ENCODE results near the gene OR2J2. TPM values are rescaled to one million over a fixed set of nuclear protein-coding genes. Genes with fewer than 3 reads are reported as not detected.

OR2J2 gene
- total and polyA plus RNA-seq, 10 of the 15 experiments (the other 5 are each of a cell fraction or from before 2014, with no cell fraction given) = not detected

DNA sequence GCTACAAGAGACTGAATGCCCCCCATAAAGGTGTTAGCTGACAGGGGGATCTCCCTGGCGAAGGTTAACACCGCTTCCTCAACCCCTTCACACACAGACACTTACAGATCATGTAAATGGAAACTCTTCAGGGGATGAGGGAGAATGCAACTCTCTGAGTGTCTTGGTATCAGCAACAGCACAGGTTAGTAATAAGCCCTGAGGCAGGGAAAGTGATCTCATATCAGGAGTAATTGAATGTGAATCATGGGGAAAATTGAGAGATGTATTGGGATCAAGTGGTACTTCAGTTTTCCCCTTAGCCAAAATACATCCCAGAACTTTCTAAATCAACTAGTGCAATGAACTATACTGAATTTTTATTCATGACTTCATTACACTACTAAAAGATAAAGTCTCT is 39.0 kb upstream of the OR2J2 start (continued):
- TF ChIP-seq, protein P1, sequence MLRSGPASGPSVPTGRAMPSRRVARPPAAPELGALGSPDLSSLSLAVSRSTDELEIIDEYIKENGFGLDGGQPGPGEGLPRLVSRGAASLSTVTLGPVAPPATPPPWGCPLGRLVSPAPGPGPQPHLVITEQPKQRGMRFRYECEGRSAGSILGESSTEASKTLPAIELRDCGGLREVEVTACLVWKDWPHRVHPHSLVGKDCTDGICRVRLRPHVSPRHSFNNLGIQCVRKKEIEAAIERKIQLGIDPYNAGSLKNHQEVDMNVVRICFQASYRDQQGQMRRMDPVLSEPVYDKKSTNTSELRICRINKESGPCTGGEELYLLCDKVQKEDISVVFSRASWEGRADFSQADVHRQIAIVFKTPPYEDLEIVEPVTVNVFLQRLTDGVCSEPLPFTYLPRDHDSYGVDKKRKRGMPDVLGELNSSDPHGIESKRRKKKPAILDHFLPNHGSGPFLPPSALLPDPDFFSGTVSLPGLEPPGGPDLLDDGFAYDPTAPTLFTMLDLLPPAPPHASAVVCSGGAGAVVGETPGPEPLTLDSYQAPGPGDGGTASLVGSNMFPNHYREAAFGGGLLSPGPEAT (IDR thresholded peaks at IDR 0.05; ENCODE audit: low read depth) = no peak
- no peak for TF ChIP-seq FOXK2 (IDR thresholded peaks at IDR 0.05)
- TF ChIP-seq SUZ12 (IDR thresholded peaks at IDR 0.05; ENCODE audit: unreplicated experiment) = no peak
- no peak for TF ChIP-seq DPF2 (IDR thresholded peaks at IDR 0.05)

DNA sequence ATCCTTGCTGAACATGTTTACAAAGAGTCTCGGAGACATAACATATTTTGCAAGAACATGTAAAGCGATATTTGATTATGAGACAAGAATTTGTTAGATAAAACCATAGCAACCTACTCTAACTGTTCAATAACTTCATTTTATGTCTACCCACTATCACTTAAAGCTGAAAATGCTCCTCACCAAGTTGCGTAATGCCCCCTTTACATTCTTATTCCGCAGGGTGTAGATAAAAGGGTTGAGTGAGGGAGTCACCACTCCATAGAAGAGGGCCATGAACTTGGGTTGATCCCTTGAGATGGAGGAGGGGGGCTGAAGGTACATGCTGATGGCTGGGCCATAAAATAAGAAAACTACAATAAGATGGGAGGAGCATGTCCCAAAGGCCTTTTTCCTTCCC is 33.0 kb upstream of the OR2J2 start:
- intact Hi-C loops (cut with micrococcal nuclease; ENCODE audit: unreplicated experiment) = no loop called here
- CTCF ChIA-PET = no interaction called here

More for the DNA sequence above, 33.0 kb upstream of the OR2J2 start:
- H3K27me3 ChIP-seq (replicated peaks in 1 of 2; ENCODE audit: control insufficient read depth in 2 of 2, insufficient read depth in 2 of 2, low read length in 1 of 2) = no peaks in the 10 kb centered on the region
- ATAC-seq (no peak), FAIRE-seq (no peak), DNase-seq (ENCODE audit: low read depth, low spot score) (no peak)
- H3K4me3 ChIP-seq = no peak overlapping the region
- BruUV-seq (replicated peaks) = no TSS peak
- no peak for TF ChIP-seq MAX (IDR thresholded peaks at IDR 0.05; ENCODE audit: low read depth, low read length)
- no peak for TF ChIP-seq RB1 (IDR thresholded peaks at IDR 0.05; ENCODE audit: borderline replicate concordance)
- no peak for TF ChIP-seq MYB (IDR thresholded peaks at IDR 0.05; ENCODE audit: borderline replicate concordance, low read depth, low read length)
- no peak for TF ChIP-seq BCLAF1 (IDR thresholded peaks at IDR 0.05)
- TF ChIP-seq EZH2 (IDR thresholded peaks at IDR 0.05; ENCODE audit: borderline replicate concordance, control insufficient read depth, low read depth, low read length) = no peak
- TF ChIP-seq ZNF217 (IDR thresholded peaks at IDR 0.05) = no peak
- no peak for TF ChIP-seq WRNIP1 (IDR thresholded peaks at IDR 0.05; ENCODE audit: borderline replicate concordance, low read depth, low read length)
- TF ChIP-seq ZNF274 (IDR thresholded peaks at IDR 0.05; ENCODE audit: insufficient read depth, insufficient read length) = no peak
- no peak for TF ChIP-seq CBFB (IDR thresholded peaks at IDR 0.05; ENCODE audit: low read depth)
- TF ChIP-seq TCF12 (IDR thresholded peaks at IDR 0.05; ENCODE audit: low read depth, low read length) = no peak
- TF ChIP-seq ZNF384 (IDR thresholded peaks at IDR 0.05; ENCODE audit: borderline replicate concordance, low read depth, low read length) = no peak
- TF ChIP-seq NFYA (IDR thresholded peaks at IDR 0.05; ENCODE audit: borderline replicate concordance, low read depth, low read length) = no peak
- no peak for TF ChIP-seq GATAD2B (conservative IDR thresholded peaks at IDR 0.05; ENCODE audit: low read depth)
- no peak overlapping the region for H2AFZ ChIP-seq (ENCODE audit: control insufficient read depth, low read depth, low read length)
- POLR2A ChIA-PET = no interaction called here
- no peak overlapping the region for H3K9ac ChIP-seq (ENCODE audit: control insufficient read depth, insufficient read depth, low read length)
- 30% methylated on average over 4 of the region's 4 CpGs for WGBS (ENCODE audit: insufficient coverage, insufficient replicate concordance, low lambda C conversion rate, missing lambda C conversion rate)
- H3K4me2 ChIP-seq (ENCODE audit: control insufficient read depth, insufficient read depth) = no peak overlapping the region
- H3K9me3 ChIP-seq (replicated peaks; ENCODE audit: control insufficient read depth, insufficient read depth, low read length) = no peaks in the 10 kb centered on the region
- H4K20me1 ChIP-seq (ENCODE audit: control insufficient read depth, insufficient read depth) = no peaks in the 10 kb centered on the region
- SMC1A ChIA-PET (ENCODE audit: uncharacterized antibody, unreplicated experiment) = no interaction called here
- in situ Hi-C loops (cut with MboI) = no loop called here
- H3K4me1 ChIP-seq (ENCODE audit: control insufficient read depth, insufficient read depth, low read length) = no peaks in the 10 kb centered on the region
- no peaks in the 10 kb centered on the region for H3K79me2 ChIP-seq (ENCODE audit: control insufficient read depth, insufficient read depth, low read length)
- no peaks in the 10 kb centered on the region for H3K36me3 ChIP-seq (ENCODE audit: control insufficient read depth in 2 of 2, insufficient read depth in 2 of 2, low read length in 1 of 2)
- RAD21 ChIA-PET (ENCODE audit: unreplicated experiment) = no interaction called here
- H3K27ac ChIP-seq (ENCODE audit: control insufficient read depth, insufficient read depth) = no peak overlapping the region
